Measurements from ENCODE around the gene ANAPC2. TPM values are rescaled to one million over a fixed set of nuclear protein-coding genes. Genes with fewer than 3 reads are reported as not detected.

ANAPC2 gene
- total RNA-seq, 2 experiments from 2014 or later, result 60.2 to 64.1 TPM

DNA sequence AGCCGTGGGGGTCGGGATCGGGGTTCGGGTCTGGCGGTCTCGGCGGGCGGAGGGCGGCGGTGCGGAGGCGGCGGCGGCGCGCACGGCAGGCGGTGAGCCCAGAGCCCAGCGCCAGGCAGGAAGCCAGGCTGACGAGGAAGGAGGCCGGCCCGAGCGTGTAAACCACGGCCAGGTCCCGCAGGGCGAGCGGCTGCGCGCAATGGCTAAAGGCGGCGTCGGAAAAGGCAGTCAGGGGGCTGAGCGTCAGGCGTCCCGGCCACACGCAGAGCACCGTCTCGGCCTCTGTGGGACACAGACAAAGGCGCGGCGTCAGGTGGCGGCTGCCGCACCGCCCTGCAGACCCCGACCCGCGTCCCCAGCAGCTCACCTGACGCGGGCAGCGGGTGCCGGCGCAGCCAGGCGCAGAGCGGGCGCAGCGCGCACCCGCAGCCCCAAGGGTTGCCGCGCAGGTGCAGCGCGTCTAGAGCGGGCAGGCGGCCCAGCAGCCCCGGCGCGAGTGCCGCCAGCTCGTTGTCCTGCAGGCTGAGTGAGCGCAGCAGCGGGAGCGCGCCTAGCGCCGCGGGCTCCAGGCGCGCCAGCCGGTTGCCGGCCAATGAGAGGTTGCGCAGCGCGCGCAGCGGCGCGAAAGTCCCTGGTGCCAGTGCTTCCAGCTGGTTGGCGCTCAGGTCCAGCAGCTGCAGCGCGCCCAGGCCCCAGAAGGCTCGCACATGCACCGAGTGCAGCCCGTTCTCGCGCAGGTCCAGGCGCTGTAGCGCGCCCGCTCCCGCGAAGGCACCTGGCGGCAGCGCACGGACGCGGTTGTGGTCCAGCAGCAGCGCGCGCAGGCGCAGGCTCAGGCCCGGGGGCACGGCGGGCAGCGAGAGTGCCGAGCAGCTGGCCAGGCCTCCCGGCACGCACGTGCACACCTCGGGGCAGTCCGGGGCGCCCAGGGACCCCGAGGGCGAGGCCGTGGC is 19.2 kb downstream of the ANAPC2 start:
- CTCF ChIA-PET, result no interaction called here
- Mint-ChIP-seq H3K36me3 (ENCODE audit: low read depth) (no peaks in the 10 kb centered on the region), H3K4me1 (ENCODE audit: low read depth) (peaks cover 3% of the 10 kb centered on the region), H3K27ac (no peak overlapping the region), H3K4me3 (peak overlapping the region; percentile 31), H3K9me3 (ENCODE audit: insufficient read depth) (no peaks in the 10 kb centered on the region), H3K27me3 (ENCODE audit: low read depth) (peaks cover 40% of the 10 kb centered on the region)
- ATAC-seq (peak; percentile 37), DNase-seq (no peak)
- POLR2A ChIA-PET, result interaction anchor here (0.6 to 1.1 kb wide), 3 partner anchors 12 to 71 kb away, joined by 3 read pairs; partner anchors contain the start of gene TUBB4B

- ChIA-PET POLR2A (interaction anchor here (0.6 kb wide), 1 partner anchor 12 kb away, joined by 3 read pairs; no protein-coding TSS in a partner anchor), CTCF (no interaction called here)
- peak; percentile 13 for ATAC-seq
- Mint-ChIP-seq H3K27me3 (ENCODE audit: low read depth) (peaks cover 41% of the 10 kb centered on the region), H3K4me1 (ENCODE audit: low read depth) (peaks cover 3% of the 10 kb centered on the region), H3K27ac (no peak overlapping the region), H3K9me3 (ENCODE audit: insufficient read depth) (no peaks in the 10 kb centered on the region), H3K36me3 (ENCODE audit: low read depth) (no peaks in the 10 kb centered on the region), H3K4me3 (no peak overlapping the region)
- no peak for DNase-seq
These were observed 19.8 kb downstream of the ANAPC2 start for GRCh38 chr9:137168573-137168903.

GRCh38 chr9:137167747-137168572 is 20.4 kb downstream of the ANAPC2 start:
- DNase-seq (no peak), ATAC-seq (no peak)
- Mint-ChIP-seq H3K4me3 (no peak overlapping the region), H3K36me3 (ENCODE audit: low read depth) (no peaks in the 10 kb centered on the region), H3K4me1 (ENCODE audit: low read depth) (peaks cover 3% of the 10 kb centered on the region), H3K27ac (no peak overlapping the region), H3K27me3 (ENCODE audit: low read depth) (peaks cover 37% of the 10 kb centered on the region), H3K9me3 (ENCODE audit: insufficient read depth) (no peaks in the 10 kb centered on the region)
- POLR2A ChIA-PET, result interaction anchor here (0.6 kb wide), 1 partner anchor 11 kb away, joined by 3 read pairs; no protein-coding TSS in a partner anchor
- CTCF ChIA-PET, result no interaction called here

GRCh38 chr9:137167277-137167746 is 21.0 kb downstream of the ANAPC2 start:
- DNase-seq, result no peak
- ChIA-PET CTCF (no interaction called here), POLR2A (no interaction called here)
- Mint-ChIP-seq H3K27me3 (ENCODE audit: low read depth) (peaks cover 37% of the 10 kb centered on the region), H3K27ac (no peak overlapping the region), H3K4me3 (no peak overlapping the region), H3K36me3 (ENCODE audit: low read depth) (no peaks in the 10 kb centered on the region), H3K9me3 (ENCODE audit: insufficient read depth) (no peaks in the 10 kb centered on the region), H3K4me1 (ENCODE audit: low read depth) (peaks cover 3% of the 10 kb centered on the region)
- ATAC-seq, result no peak

- H3K9me3 Mint-ChIP-seq (ENCODE audit: insufficient read depth), result no peaks in the 10 kb centered on the region
- H3K27me3 Mint-ChIP-seq (ENCODE audit: low read depth), result peaks cover 35% of the 10 kb centered on the region
- no peaks in the 10 kb centered on the region for H3K36me3 Mint-ChIP-seq (ENCODE audit: low read depth)
- ChIA-PET POLR2A (no interaction called here), CTCF (no interaction called here)
- H3K27ac Mint-ChIP-seq, result no peak overlapping the region
- DNase-seq (no peak), ATAC-seq (no peak)
- H3K4me3 Mint-ChIP-seq, result no peak overlapping the region
- H3K4me1 Mint-ChIP-seq (ENCODE audit: low read depth), result peaks cover 5% of the 10 kb centered on the region
These were observed 21.8 kb downstream of the ANAPC2 start for GRCh38 chr9:137166380-137167229.

- ATAC-seq, result no peak
- Mint-ChIP-seq H3K27me3 (ENCODE audit: low read depth) (peaks cover 27% of the 10 kb centered on the region), H3K9me3 (ENCODE audit: insufficient read depth) (no peaks in the 10 kb centered on the region), H3K4me3 (no peak overlapping the region), H3K27ac (no peak overlapping the region), H3K36me3 (ENCODE audit: low read depth) (no peaks in the 10 kb centered on the region), H3K4me1 (ENCODE audit: low read depth) (peaks cover 5% of the 10 kb centered on the region)
- DNase-seq, result no peak
- ChIA-PET POLR2A (no interaction called here), CTCF (no interaction called here)
These were observed 23.0 kb downstream of the ANAPC2 start for GRCh38 chr9:137165250-137165836.

DNA sequence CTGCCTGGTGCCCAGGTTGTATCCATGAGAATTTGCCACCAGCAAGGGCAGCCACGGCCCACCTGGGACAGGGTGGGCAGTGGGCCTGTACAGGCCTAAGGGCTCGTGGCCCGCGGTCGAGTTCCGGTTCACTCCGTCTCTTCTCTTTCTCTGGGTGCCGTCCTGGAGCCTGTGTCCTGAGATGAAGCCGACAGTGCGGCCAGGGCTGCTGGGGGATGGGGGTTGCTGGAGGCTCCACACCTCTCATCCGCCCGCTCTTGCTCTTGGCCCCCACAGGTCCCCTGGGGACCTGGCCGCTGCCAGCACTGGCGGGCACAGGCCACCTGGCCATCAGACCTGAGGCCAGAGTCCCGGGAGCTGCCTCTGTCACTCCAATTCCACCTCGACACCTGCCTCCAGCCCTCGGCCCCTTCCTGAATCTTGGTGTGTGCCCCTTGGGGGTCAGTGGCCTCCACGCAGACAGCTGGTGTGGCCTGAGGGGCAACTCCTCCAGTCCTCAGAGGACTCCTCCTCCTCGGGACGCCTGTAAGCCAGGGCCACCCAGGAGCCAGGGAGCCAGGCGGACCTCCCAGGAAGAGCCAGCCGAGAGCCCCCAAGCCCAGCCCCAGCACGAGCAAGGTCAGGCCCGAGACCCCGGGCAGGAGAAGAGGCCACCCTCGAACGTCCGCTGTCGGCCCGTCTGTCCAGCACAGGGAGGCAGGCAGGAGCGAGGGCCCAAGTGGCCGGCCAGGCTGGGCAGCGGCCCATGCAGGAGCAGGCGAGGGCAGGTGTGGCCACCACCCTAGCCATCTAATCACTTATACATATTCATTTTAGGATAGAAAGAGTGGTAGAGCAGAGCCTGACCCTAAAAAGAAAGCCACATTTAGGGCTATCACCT is 23.8 kb downstream of the ANAPC2 start:
- ChIA-PET CTCF (no interaction called here), POLR2A (no interaction called here)
- peaks cover 5% of the 10 kb centered on the region for H3K4me1 Mint-ChIP-seq (ENCODE audit: low read depth)
- no peaks in the 10 kb centered on the region for H3K9me3 Mint-ChIP-seq (ENCODE audit: insufficient read depth)
- H3K36me3 Mint-ChIP-seq (ENCODE audit: low read depth), result no peaks in the 10 kb centered on the region
- DNase-seq (no peak), ATAC-seq (no peak)
- peaks cover 26% of the 10 kb centered on the region for H3K27me3 Mint-ChIP-seq (ENCODE audit: low read depth)
- H3K4me3 Mint-ChIP-seq, result no peak overlapping the region
- H3K27ac Mint-ChIP-seq, result no peak overlapping the region

GRCh38 chr9:137163805-137164204 is 24.6 kb downstream of the ANAPC2 start:
- Mint-ChIP-seq H3K27ac (no peak overlapping the region), H3K36me3 (ENCODE audit: low read depth) (no peaks in the 10 kb centered on the region), H3K4me1 (ENCODE audit: low read depth) (peaks cover 9% of the 10 kb centered on the region), H3K9me3 (ENCODE audit: insufficient read depth) (no peaks in the 10 kb centered on the region), H3K4me3 (no peak overlapping the region), H3K27me3 (ENCODE audit: low read depth) (peaks cover 28% of the 10 kb centered on the region)
- DNase-seq (no peak), ATAC-seq (no peak)
- ChIA-PET POLR2A (interaction anchor here (1.6 kb wide), 1 partner anchor 77 kb away, joined by 3 read pairs; the partner anchor contains the start of gene TUBB4B), CTCF (no interaction called here)

DNA sequence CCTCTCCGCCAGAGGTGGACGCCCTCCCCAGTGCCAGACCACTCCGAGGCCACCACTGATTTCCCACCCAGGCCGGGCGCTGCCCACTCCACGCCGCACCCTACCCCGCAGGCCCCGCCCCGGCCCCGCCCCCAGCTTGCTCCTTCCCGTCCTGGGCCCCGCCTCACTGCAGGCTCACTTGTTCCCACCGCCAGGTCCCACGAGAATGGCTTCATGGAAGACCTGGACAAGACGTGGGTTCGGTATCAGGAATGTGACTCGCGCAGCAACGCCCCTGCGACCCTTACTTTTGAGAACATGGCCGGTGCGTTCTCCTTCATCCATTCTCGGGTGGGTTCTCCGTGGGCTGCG is 25.0 kb downstream of the ANAPC2 start:
- Mint-ChIP-seq H3K4me1 (ENCODE audit: low read depth) (peaks cover 10% of the 10 kb centered on the region), H3K36me3 (ENCODE audit: low read depth) (no peaks in the 10 kb centered on the region), H3K9me3 (ENCODE audit: insufficient read depth) (no peaks in the 10 kb centered on the region), H3K27me3 (ENCODE audit: low read depth) (peaks cover 25% of the 10 kb centered on the region), H3K27ac (no peak overlapping the region), H3K4me3 (no peak overlapping the region)
- POLR2A ChIA-PET, result interaction anchor here (1.6 kb wide), 1 partner anchor 77 kb away, joined by 3 read pairs; the partner anchor contains the start of gene TUBB4B
- no peak for DNase-seq
- no peak for ATAC-seq
- CTCF ChIA-PET, result no interaction called here

DNA sequence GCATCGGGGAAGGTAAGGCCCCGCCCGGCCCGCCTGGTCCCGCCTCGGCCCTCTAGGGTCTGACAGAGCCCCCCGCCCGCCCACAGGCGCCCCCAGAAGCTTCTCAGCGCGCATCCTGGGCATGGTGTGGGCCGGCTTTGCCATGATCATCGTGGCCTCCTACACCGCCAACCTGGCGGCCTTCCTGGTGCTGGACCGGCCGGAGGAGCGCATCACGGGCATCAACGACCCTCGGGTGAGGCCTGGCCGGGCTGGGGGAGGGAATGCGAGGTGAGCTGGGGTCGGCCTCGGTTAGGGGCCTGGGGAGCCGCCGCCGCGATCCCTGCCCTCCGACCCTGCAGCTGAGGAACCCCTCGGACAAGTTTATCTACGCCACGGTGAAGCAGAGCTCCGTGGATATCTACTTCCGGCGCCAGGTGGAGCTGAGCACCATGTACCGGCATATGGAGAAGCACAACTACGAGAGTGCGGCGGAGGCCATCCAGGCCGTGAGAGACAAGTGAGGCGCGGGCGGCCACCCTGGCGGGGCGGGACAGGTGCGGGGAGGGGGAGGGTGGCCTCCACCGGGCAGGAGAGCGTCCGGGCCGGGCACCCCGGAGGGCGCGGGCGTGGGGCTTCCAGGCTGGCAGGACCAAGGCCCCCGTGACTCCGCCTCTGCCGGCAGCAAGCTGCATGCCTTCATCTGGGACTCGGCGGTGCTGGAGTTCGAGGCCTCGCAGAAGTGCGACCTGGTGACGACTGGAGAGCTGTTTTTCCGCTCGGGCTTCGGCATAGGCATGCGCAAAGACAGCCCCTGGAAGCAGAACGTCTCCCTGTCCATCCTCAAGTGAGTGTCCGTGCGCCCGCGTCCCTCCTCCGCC is 25.6 kb downstream of the ANAPC2 start:
- no peaks in the 10 kb centered on the region for H3K36me3 Mint-ChIP-seq (ENCODE audit: low read depth)
- ChIA-PET POLR2A (interaction anchor here (1.6 kb wide), 1 partner anchor 78 kb away, joined by 3 read pairs; the partner anchor contains the start of gene TUBB4B), CTCF (interaction anchor here (0.7 kb wide), 1 partner anchor 14 kb away, joined by 3 read pairs; no protein-coding TSS in a partner anchor)
- DNase-seq (no peak), ATAC-seq (no peak)
- no peak overlapping the region for H3K27ac Mint-ChIP-seq
- H3K4me3 Mint-ChIP-seq, result no peak overlapping the region
- H3K27me3 Mint-ChIP-seq (ENCODE audit: low read depth), result peaks cover 31% of the 10 kb centered on the region
- peaks cover 16% of the 10 kb centered on the region for H3K4me1 Mint-ChIP-seq (ENCODE audit: low read depth)
- no peaks in the 10 kb centered on the region for H3K9me3 Mint-ChIP-seq (ENCODE audit: insufficient read depth)
